NB4 (cell line): Measurements from ENCODE around the gene UTP15.

ENCODE experiments used
- DNase-seq: peaks from one replicate; pipeline ENCODE4 v3.0.0; 2010; ENCODE audit warnings: low read depth
- H3K4me3 ChIP-seq: one replicate; pipeline ENCODE4 v1.5.1; 2011; ENCODE audit warnings: mild to moderate bottlenecking, low read depth, low read length, moderate library complexity
- MAX ChIP-seq: IDR thresholded peaks from 2 replicates; pipeline ENCODE4 v1.6.1; 2011; ENCODE audit warnings: low read depth, low read length
- MYC ChIP-seq: IDR thresholded peaks from 2 replicates; pipeline ENCODE4 v1.6.1; 2011; ENCODE audit warnings: low read depth, low read length
- POLR2A ChIP-seq: IDR thresholded peaks from 2 replicates; pipeline ENCODE4 v1.6.1; 2011; ENCODE audit warnings: mild to moderate bottlenecking; ENCODE audit not compliant: insufficient read length; ENCODE audit errors: extremely low read depth
- TF ChIP-seq, protein P1 (sequence below): IDR thresholded peaks from one replicate; pipeline ENCODE4 v1.5.1; 2012; ENCODE audit warnings: low read depth, low read length

UTP15 gene

DNA sequence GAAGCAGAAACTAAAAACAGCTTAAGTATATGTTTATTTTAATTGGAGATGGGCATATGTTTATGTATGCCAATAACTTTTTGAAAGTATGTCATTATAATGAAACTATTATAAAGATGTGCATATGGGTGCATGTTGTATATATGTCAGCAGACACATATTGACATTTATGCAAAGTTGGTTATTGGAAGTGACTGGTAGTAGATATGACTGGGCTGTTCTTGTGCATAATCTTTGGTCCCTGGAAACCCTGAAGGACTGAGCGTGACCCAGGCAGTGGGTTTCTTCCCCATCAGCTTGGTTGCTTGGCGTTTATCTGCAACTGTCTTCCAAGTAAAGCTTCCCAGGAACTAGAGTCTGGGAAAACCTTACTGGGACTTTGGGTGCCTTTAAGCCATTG is 25.8 kb upstream of the UTP15 start:
- H3K4me3 ChIP-seq = no peak overlapping the region
- no peak for DNase-seq
- TF ChIP-seq POLR2A (no peak), MAX (no peak), MYC (no peak)
- TF ChIP-seq, protein P1, sequence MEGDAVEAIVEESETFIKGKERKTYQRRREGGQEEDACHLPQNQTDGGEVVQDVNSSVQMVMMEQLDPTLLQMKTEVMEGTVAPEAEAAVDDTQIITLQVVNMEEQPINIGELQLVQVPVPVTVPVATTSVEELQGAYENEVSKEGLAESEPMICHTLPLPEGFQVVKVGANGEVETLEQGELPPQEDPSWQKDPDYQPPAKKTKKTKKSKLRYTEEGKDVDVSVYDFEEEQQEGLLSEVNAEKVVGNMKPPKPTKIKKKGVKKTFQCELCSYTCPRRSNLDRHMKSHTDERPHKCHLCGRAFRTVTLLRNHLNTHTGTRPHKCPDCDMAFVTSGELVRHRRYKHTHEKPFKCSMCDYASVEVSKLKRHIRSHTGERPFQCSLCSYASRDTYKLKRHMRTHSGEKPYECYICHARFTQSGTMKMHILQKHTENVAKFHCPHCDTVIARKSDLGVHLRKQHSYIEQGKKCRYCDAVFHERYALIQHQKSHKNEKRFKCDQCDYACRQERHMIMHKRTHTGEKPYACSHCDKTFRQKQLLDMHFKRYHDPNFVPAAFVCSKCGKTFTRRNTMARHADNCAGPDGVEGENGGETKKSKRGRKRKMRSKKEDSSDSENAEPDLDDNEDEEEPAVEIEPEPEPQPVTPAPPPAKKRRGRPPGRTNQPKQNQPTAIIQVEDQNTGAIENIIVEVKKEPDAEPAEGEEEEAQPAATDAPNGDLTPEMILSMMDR = no peak

DNA sequence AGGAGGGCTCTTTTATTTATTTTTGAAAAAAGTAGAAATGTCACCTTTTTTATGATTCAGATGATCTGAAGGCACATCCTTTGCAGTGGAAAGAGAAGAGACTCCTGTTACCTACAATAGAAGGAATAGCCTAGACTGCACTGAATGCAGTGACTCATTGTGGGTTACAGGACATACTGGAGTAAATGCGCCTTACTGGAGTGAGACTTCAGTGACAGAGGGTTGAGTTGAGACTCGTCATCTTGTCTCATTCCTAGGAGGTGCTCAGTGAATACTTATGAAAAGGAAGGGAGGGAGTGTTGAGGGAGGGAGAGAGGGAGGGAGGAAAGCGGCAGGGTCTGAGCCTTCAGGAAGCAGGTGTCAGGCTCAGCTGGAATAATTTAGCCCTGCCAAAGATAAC is 25.4 kb upstream of the UTP15 start:
- H3K4me3 ChIP-seq = no peak overlapping the region
- DNase-seq = no peak
- TF ChIP-seq MAX (no peak), MYC (no peak), POLR2A (no peak)
- TF ChIP-seq, protein P1 = no peak

- DNase-seq = no peak
- no peak for TF ChIP-seq POLR2A
- TF ChIP-seq, protein P1 = no peak
- no peak for TF ChIP-seq MAX
- TF ChIP-seq MYC = no peak
- H3K4me3 ChIP-seq = no peak overlapping the region
Measured at GRCh38 chr5:73542020-73542419, 23.5 kb upstream of the UTP15 start.

GRCh38 chr5:73544429-73545402 is 20.8 kb upstream of the UTP15 start:
- no peak for DNase-seq
- TF ChIP-seq, protein P1 = no peak
- TF ChIP-seq MAX (no peak), MYC (no peak), POLR2A (no peak)
- no peak overlapping the region for H3K4me3 ChIP-seq

DNA sequence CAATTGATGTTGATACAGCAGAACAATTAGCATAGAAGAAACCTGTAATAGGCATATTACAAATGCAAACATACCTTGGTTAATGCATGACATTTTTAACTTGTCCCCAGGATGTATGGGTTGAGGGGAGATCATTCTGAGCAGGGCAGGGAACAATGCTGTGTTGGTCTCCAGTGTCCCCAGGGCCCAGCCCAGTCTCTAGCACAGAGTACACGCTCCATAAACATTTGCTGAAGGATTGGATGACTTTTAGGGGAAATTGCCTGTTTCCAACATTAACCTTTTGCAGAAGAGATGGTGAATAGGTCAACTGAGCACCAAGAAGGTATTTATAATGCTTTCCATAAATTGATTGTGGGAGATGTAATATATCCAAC is 20.2 kb upstream of the UTP15 start:
- TF ChIP-seq, protein P1 = no peak
- TF ChIP-seq POLR2A = no peak
- no peak for TF ChIP-seq MYC
- no peak for TF ChIP-seq MAX
- H3K4me3 ChIP-seq = no peak overlapping the region
- DNase-seq = no peak
